Loucy (cell line): ENCODE measurements around the gene MS4A8.
"Not testable (repeated sequence)": the region's sequence is repeated elsewhere in the genome, so short reads cannot be mapped to it uniquely, and the experiment has no call there.

Source experiments
- EZH2phosphoT487 ChIP-seq: fragments of 200-600 bp; IDR thresholded peaks from 2 replicates; pipeline ENCODE4 v1.6.1; 2018; ENCODE audit warnings: antibody characterized with exemption, mild to moderate bottlenecking, moderate library complexity, borderline replicate concordance
- TF ChIP-seq, protein P1 (sequence below): fragments of 200-600 bp; sonication (generic); conservative IDR thresholded peaks from 2 replicates; pipeline ENCODE4 v1.5.1; 2014; ENCODE audit warnings: mild to moderate bottlenecking, antibody characterized with exemption, low read length

GRCh38 chr11:60713423-60713822 lies 14.0 kb downstream of the MS4A8 start:
- TF ChIP-seq, protein P1, sequence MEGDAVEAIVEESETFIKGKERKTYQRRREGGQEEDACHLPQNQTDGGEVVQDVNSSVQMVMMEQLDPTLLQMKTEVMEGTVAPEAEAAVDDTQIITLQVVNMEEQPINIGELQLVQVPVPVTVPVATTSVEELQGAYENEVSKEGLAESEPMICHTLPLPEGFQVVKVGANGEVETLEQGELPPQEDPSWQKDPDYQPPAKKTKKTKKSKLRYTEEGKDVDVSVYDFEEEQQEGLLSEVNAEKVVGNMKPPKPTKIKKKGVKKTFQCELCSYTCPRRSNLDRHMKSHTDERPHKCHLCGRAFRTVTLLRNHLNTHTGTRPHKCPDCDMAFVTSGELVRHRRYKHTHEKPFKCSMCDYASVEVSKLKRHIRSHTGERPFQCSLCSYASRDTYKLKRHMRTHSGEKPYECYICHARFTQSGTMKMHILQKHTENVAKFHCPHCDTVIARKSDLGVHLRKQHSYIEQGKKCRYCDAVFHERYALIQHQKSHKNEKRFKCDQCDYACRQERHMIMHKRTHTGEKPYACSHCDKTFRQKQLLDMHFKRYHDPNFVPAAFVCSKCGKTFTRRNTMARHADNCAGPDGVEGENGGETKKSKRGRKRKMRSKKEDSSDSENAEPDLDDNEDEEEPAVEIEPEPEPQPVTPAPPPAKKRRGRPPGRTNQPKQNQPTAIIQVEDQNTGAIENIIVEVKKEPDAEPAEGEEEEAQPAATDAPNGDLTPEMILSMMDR: not testable (repeated sequence)
- TF ChIP-seq EZH2phosphoT487: not testable (repeated sequence)
